Uterus (tissue), 4 donors: ENCODE measurements around the gene NIT2. TPM values are rescaled to one million over a fixed set of nuclear protein-coding genes. Genes with fewer than 3 reads are reported as not detected.

Experiments
- DNase-seq, 2 donors: peaks; one replicate each; pipeline ENCODE4 v3.0.0-alpha.2; 2019 to 2020
- H3K27ac ChIP-seq, 2 donors: fragments of 200-600 bp; sonication (generic); 1 replicate in 1 of 2; 2 replicates in 1 of 2; pipeline ENCODE4 v1.5.1; 2016 to 2018
- H3K27me3 ChIP-seq, 2 donors: fragments of 200-600 bp; sonication (generic); one replicate each; pipeline ENCODE4 v1.5.1; 2018 to 2019; ENCODE audit warnings: control low read depth in 1 of 2
- H3K36me3 ChIP-seq, 2 donors: fragments of 200-600 bp; sonication (generic); one replicate each; pipeline ENCODE4 v1.5.1; 2019; ENCODE audit warnings: control low read depth in 1 of 2
- H3K4me1 ChIP-seq, 2 donors: fragments of 200-600 bp; sonication (generic); one replicate each; pipeline ENCODE4 v1.5.1; 2018 to 2019; ENCODE audit warnings: control low read depth in 1 of 2
- H3K4me3 ChIP-seq, 2 donors: fragments of 200-600 bp; sonication (generic); 1 replicate in 1 of 2; 2 replicates in 1 of 2; pipeline ENCODE4 v1.5.1; 2018 to 2019; ENCODE audit warnings: mild to moderate bottlenecking in 1 of 2
- H3K9me3 ChIP-seq, 2 donors: fragments of 200-600 bp; sonication (generic); one replicate each; pipeline ENCODE4 v1.5.1; 2019; ENCODE audit warnings: control low read depth in 1 of 2
- CTCF ChIP-seq, 4 experiments: fragments of 200-600 bp in 2 of 4; fragments of 450-650 bp in 2 of 4; sonication (generic) in 2 of 4; IDR thresholded peaks; one replicate each; pipeline ENCODE4 v1.5.1; 2016 to 2019; ENCODE audit warnings: antibody characterized with exemption in 4 of 4, mild to moderate bottlenecking in 2 of 4, moderate library complexity in 1 of 4
- POLR2A ChIP-seq, 2 donors: fragments of 450-650 bp; IDR thresholded peaks; one replicate each; pipeline ENCODE4 v1.6.1; 2016; ENCODE audit warnings: antibody characterized with exemption in 2 of 2, mild to moderate bottlenecking in 1 of 2, moderate library complexity in 1 of 2
- intact Hi-C: fragments of 100-400 bp; cut with DNase I; formaldehyde crosslinking; loops from one replicate; pipeline ENCODE4 v1.15.1; 2023; ENCODE audit warnings: low total_unique reads
- total RNA-seq, 4 donors: library from RNA; depleted of rRNA in 3 of 4; stranded (reverse); fragments of >200 nt in 3 of 4; gene quantifications; one replicate each; pipeline versions ENCODE4 v1.1.0 to v1.2.4, GENCODE V29; 2014 to 2023
- donor health status: DM: yes; HTN: yes; CAD: no.

NIT2 gene
- total RNA-seq, 4 donors from 2014 or later: 12.4 to 39.0 (median 19.2) TPM

- no peaks in the 10 kb centered on the region for H3K9me3 ChIP-seq
- H3K27me3 ChIP-seq: no peaks in the 10 kb centered on the region
- TF ChIP-seq CTCF (IDR thresholded peaks at IDR 0.05) (no peak), POLR2A (IDR thresholded peaks at IDR 0.05) (no peak)
- H3K27ac ChIP-seq: no peak overlapping the region
- H3K4me1 ChIP-seq: no peaks in the 10 kb centered on the region
- H3K4me3 ChIP-seq: no peak overlapping the region
- no peak for DNase-seq
- no peaks in the 10 kb centered on the region for H3K36me3 ChIP-seq
- intact Hi-C loops: no loop called here
Observed at GRCh38 chr3:100352296-100353231, 18.0 kb downstream of the NIT2 start.

DNA sequence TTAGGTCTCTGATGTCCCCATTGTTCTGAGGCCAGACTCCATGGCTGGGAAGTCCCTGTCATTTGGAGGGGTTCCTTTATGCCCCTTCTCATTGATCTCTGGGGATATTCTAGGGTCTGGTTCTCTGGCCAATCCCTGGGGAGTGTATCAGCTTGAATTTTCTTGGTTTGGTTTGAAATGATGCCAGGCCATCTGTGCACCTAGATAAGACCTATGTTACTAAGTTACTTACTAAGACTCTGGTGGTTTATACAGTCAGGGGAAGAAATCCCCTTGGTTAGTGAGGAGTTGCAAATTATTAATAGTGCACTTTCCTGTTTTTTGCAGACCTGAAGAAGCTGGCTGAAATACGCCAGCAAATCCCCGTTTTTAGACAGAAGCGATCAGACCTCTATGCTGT is 20.3 kb downstream of the NIT2 start:
- Histone ChIP-seq H3K4me1 (no peaks in the 10 kb centered on the region), H3K4me3 (no peak overlapping the region), H3K36me3 (no peaks in the 10 kb centered on the region), H3K27me3 (no peaks in the 10 kb centered on the region), H3K27ac (no peak overlapping the region), H3K9me3 (no peaks in the 10 kb centered on the region)
- TF ChIP-seq CTCF (IDR thresholded peaks at IDR 0.05) (no peak), POLR2A (IDR thresholded peaks at IDR 0.05) (no peak)
- intact Hi-C loops: no loop called here
- DNase-seq: no peak

DNA sequence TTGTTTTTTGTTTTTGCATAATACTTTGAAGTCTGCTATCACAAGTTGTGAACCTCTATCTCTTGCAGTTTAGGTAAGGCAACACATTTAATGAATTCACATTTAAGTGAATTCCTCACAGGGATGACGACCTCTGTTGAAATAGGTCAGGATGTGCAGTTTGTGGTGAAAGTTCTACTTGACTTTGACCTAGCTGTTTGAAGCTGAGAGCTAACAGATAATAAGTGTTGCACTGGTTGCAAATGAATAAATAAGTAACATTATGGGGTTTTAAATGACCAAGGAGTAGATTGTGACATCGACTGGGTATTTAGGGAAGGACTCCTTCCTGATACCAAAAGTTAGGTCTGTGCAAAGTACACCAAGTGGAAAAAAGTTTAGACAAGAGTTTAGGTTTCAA is 23.9 kb downstream of the NIT2 start:
- no peak for DNase-seq
- H3K36me3 ChIP-seq: no peaks in the 10 kb centered on the region
- H3K4me1 ChIP-seq: no peaks in the 10 kb centered on the region
- no peak for TF ChIP-seq CTCF (IDR thresholded peaks at IDR 0.05)
- no peak for TF ChIP-seq POLR2A (IDR thresholded peaks at IDR 0.05)
- intact Hi-C loops: no loop called here
- no peak overlapping the region for H3K4me3 ChIP-seq
- no peak overlapping the region for H3K27ac ChIP-seq
- H3K9me3 ChIP-seq: no peaks in the 10 kb centered on the region
- H3K27me3 ChIP-seq: no peaks in the 10 kb centered on the region

DNA sequence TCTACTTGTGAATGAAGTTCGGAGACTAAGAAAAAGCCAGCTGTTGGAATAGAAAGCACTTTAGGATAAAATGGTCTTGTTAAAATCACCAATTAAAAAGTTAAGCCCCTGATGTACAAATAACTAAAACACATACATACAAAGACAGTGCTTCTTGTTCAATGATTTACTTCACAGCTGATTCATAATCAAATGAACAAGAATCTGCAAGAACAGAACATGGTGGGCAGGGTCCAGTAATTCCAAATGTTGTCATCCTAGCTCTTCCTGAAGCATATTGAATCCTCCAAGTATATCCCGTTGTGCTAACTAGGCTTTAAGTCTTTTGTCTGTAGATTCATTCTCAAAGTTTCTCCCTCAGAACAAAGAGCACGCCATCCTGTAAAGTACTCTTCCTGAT is 24.5 kb downstream of the NIT2 start:
- no peaks in the 10 kb centered on the region for H3K36me3 ChIP-seq
- TF ChIP-seq POLR2A (IDR thresholded peaks at IDR 0.05): no peak
- intact Hi-C loops: no loop called here
- H3K27me3 ChIP-seq: no peaks in the 10 kb centered on the region
- H3K9me3 ChIP-seq: no peaks in the 10 kb centered on the region
- DNase-seq: no peak
- no peaks in the 10 kb centered on the region for H3K4me1 ChIP-seq
- H3K27ac ChIP-seq: no peak overlapping the region
- no peak overlapping the region for H3K4me3 ChIP-seq

DNA sequence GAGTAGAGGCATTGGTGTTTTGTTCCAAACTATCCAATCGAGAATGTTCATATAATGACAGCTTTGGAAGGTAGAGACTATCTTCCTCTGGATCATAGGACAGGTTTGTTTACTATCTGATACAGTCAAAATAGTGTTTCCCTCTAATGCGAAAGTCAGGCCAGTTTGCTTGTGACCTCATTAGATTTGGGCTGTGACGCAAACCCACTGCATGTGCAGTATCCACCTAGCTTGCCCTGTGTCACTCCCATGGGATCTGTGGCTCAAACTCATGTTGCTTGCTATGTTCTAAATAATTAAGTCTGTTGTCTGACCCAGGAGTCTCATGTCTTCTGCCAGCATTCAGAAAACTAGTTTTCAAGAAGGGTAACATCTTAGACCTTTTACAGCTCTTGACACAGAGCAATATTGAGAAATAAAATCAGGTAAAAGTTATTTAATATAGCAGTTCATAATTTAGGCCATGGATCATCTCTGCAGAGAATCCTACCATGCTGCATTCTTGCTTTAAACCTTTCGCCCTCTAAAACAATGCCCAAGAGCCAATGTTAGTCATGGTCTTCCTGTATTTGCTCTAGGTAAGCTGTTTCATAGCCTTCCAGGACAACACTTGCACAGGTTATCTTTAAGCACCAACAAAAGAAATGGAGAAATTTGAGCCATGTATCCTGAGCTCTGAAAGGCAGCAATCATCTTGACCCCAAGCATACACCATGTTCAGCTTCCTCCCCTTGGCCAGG is 26.4 kb downstream of the NIT2 start:
- H3K4me3 ChIP-seq: no peak overlapping the region
- DNase-seq: no peak
- TF ChIP-seq POLR2A (IDR thresholded peaks at IDR 0.05) (no peak), CTCF (IDR thresholded peaks at IDR 0.05) (no peak)
- H3K36me3 ChIP-seq: no peaks in the 10 kb centered on the region
- no peaks in the 10 kb centered on the region for H3K9me3 ChIP-seq
- intact Hi-C loops: no loop called here
- H3K4me1 ChIP-seq: no peaks in the 10 kb centered on the region
- H3K27me3 ChIP-seq: no peaks in the 10 kb centered on the region
- no peak overlapping the region for H3K27ac ChIP-seq
